ENCODE results near the gene NAV2.

DNA sequence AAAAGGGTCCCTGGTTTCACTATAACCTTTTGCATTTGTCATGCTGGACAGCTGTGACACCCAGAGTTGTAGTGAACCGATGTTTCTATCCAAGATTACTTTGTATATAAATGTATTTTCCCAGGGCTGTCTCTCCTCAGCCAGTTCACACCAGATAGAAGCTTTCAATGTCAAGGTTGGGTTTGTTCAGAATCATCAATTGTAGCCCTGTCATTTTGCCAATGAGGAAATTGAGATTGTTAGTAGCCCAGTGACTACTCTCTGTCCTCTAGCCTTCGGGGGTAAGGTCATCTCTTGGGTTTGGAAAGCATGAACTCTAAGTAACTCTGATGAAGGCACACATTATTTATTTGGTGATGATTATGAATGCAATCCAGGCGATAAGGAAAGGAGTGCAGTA lies 282.0 kb downstream of the NAV2 start:
- TF ChIP-seq POLR2AphosphoS5 (IDR thresholded peaks at IDR 0.05; ENCODE audit: low read depth, low read length): no peak
- TF ChIP-seq, protein P1, sequence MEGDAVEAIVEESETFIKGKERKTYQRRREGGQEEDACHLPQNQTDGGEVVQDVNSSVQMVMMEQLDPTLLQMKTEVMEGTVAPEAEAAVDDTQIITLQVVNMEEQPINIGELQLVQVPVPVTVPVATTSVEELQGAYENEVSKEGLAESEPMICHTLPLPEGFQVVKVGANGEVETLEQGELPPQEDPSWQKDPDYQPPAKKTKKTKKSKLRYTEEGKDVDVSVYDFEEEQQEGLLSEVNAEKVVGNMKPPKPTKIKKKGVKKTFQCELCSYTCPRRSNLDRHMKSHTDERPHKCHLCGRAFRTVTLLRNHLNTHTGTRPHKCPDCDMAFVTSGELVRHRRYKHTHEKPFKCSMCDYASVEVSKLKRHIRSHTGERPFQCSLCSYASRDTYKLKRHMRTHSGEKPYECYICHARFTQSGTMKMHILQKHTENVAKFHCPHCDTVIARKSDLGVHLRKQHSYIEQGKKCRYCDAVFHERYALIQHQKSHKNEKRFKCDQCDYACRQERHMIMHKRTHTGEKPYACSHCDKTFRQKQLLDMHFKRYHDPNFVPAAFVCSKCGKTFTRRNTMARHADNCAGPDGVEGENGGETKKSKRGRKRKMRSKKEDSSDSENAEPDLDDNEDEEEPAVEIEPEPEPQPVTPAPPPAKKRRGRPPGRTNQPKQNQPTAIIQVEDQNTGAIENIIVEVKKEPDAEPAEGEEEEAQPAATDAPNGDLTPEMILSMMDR (IDR thresholded peaks at IDR 0.05): no peak
